Upper lobe of right lung (tissue), 1 donor: Measurements from ENCODE around the gene LIPH. TPM values are rescaled to one million over a fixed set of nuclear protein-coding genes. Genes with fewer than 3 reads are reported as not detected.

ENCODE experiments used
- ATAC-seq: fragments of 200-7000 bp; cut with Tn5 transposase; one replicate; pipeline ENCODE4 v1.9.1; 2020; ENCODE audit warnings: mild to moderate bottlenecking, moderate library complexity
- DNase-seq: peaks from one replicate; pipeline ENCODE4 v3.0.0-alpha.2; 2020
- H3K27ac ChIP-seq: fragments of 200-600 bp; one replicate; pipeline ENCODE4 v1.8.0; 2022
- H3K27me3 ChIP-seq: fragments of 200-600 bp; one replicate; pipeline ENCODE4 v1.8.0; 2022; ENCODE audit warnings: mild to moderate bottlenecking
- H3K36me3 ChIP-seq: fragments of 200-600 bp; one replicate; pipeline ENCODE4 v1.8.0; 2022
- H3K4me1 ChIP-seq: fragments of 200-600 bp; one replicate; pipeline ENCODE4 v1.8.0; 2022
- H3K4me3 ChIP-seq: fragments of 200-600 bp; one replicate; pipeline ENCODE4 v1.8.0; 2022; ENCODE audit warnings: mild to moderate bottlenecking
- H3K9me3 ChIP-seq: fragments of 200-600 bp; one replicate; pipeline ENCODE4 v1.8.0; 2022
- intact Hi-C: fragments of 100-400 bp; cut with DNase I; formaldehyde crosslinking; loops from one replicate; pipeline ENCODE4 v1.11.0; 2022
- total RNA-seq: library from RNA; stranded (reverse); fragmentation: NEBNext Ultra II Directional; extraction: Animal tissue kit (Norgen Biotek cat#: 25700); gene quantifications from one replicate; pipeline ENCODE4 v1.2.1, GENCODE V29; 2021
- TF ChIP-seq, protein P1 (sequence below): fragments of 200-600 bp; IDR thresholded peaks from one replicate; pipeline ENCODE4 v1.8.0; 2022; ENCODE audit warnings: antibody characterized with exemption
- donor health status: DM: no; HTN: yes; CAD: no; lungs with severe emphysema.

LIPH gene
- total RNA-seq, 1 donor from 2014 or later: 38.0 TPM

GRCh38 chr3:185498503-185499396, 53.6 kb downstream of the LIPH start, which contains the start of gene TMEM41A:
TSS of gene TMEM41A (minus strand) at chr3:185499035. CDS start at chr3:185498961, 74 bp downstream.
- peak; percentile 98 for DNase-seq
- intact Hi-C loops: no loop called here
- ATAC-seq: peak; percentile 99

GRCh38 chr3:185490241-185490640, 62.1 kb downstream of the LIPH start:
- no peak for DNase-seq
- Histone ChIP-seq H3K4me3 (no peak overlapping the region), H3K27me3 (no peaks in the 10 kb centered on the region), H3K27ac (no peak overlapping the region), H3K36me3 (peaks cover 49% of the 10 kb centered on the region), H3K9me3 (no peaks in the 10 kb centered on the region), H3K4me1 (no peaks in the 10 kb centered on the region)
- TF ChIP-seq, protein P1, sequence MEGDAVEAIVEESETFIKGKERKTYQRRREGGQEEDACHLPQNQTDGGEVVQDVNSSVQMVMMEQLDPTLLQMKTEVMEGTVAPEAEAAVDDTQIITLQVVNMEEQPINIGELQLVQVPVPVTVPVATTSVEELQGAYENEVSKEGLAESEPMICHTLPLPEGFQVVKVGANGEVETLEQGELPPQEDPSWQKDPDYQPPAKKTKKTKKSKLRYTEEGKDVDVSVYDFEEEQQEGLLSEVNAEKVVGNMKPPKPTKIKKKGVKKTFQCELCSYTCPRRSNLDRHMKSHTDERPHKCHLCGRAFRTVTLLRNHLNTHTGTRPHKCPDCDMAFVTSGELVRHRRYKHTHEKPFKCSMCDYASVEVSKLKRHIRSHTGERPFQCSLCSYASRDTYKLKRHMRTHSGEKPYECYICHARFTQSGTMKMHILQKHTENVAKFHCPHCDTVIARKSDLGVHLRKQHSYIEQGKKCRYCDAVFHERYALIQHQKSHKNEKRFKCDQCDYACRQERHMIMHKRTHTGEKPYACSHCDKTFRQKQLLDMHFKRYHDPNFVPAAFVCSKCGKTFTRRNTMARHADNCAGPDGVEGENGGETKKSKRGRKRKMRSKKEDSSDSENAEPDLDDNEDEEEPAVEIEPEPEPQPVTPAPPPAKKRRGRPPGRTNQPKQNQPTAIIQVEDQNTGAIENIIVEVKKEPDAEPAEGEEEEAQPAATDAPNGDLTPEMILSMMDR: no peak
- intact Hi-C loops: no loop called here
- no peak for ATAC-seq

More at GRCh38 chr3:185498503-185499396, 53.6 kb downstream of the LIPH start, which contains the start of gene TMEM41A:
- Histone ChIP-seq H3K4me3 (peak within 1 kb of the TSS; percentile 78), H3K36me3 (peaks cover 29% of the 10 kb centered on the region), H3K27ac (peak within 1 kb of the TSS; percentile 90), H3K27me3 (no peaks in the 10 kb centered on the region), H3K4me1 (peaks cover 11% of the 10 kb centered on the region), H3K9me3 (no peaks in the 10 kb centered on the region)
- TF ChIP-seq, protein P1: no peak

DNA sequence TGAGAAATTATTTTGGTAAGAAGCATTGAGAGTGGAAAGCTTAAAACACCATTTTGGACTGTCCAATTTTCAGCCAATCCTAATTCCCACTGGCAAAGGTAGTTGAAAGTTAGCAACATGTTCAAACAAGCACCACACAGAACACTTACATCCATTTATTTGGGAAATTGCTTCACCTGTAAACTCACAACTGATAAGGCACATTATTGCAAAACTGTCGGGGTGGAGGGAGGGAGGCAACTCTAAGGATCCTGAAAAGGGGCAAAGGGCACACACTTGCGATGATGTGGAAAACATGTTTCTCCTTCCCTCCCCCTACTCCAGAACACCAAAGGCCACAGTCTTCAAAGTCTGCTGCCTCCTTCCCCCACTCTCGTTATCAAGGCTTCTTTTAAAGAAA, 62.9 kb downstream of the LIPH start:
- DNase-seq: no peak
- intact Hi-C loops: no loop called here
- no peaks in the 10 kb centered on the region for H3K27me3 ChIP-seq
- H3K4me1 ChIP-seq: no peaks in the 10 kb centered on the region
- H3K36me3 ChIP-seq: peaks cover 43% of the 10 kb centered on the region
- TF ChIP-seq, protein P1: no peak
- no peaks in the 10 kb centered on the region for H3K9me3 ChIP-seq
- peak; percentile 79 for ATAC-seq
- H3K27ac ChIP-seq: no peak overlapping the region
- no peak overlapping the region for H3K4me3 ChIP-seq

DNA sequence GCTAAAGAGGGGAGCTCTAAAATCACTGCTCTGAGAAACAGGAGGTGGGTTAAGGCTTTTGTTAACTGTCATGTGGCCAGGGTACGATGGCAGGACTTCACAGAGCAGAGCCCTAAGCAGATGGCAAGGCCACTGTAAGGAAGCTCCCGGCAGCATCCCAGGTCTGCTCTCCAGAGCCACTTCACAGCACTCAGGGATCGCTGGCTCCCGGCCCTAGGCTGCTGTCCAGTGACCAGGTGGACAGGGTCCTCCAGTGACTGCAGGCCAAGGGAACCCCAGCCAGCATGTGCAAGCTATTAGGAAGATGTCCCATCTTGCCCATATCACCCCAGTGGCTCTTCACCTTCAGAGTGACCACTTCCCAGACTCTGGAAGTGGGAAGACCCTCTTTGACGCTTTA, 63.9 kb downstream of the LIPH start:
- intact Hi-C loops: no loop called here
- TF ChIP-seq, protein P1: no peak
- peaks cover 33% of the 10 kb centered on the region for H3K36me3 ChIP-seq
- no peaks in the 10 kb centered on the region for H3K9me3 ChIP-seq
- no peaks in the 10 kb centered on the region for H3K4me1 ChIP-seq
- H3K27ac ChIP-seq: no peak overlapping the region
- no peaks in the 10 kb centered on the region for H3K27me3 ChIP-seq
- DNase-seq (peak; percentile 68), ATAC-seq (peak; percentile 49)
- no peak overlapping the region for H3K4me3 ChIP-seq

DNA sequence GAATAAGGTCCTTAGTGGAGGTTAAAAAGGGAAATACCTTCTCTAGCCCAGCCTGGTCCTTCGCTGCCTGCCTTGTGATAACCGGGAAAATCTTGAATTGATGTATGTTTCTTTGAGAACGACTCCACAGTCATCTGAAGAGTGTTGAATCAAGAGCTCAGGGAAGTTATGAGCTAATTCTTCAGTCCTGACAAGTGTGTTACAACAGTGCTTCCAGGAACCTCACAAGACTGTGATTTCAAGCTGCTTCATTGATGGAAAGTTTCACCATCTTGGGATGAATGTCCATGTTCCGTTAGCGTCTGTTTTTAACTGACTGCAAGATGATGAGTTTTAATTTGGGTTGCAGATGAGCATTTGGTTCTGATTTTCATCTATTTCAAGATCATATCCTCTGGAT, 66.0 kb downstream of the LIPH start:
- TF ChIP-seq, protein P1: no peak
- Histone ChIP-seq H3K36me3 (peaks cover 35% of the 10 kb centered on the region), H3K27ac (no peak overlapping the region), H3K9me3 (no peaks in the 10 kb centered on the region), H3K27me3 (no peaks in the 10 kb centered on the region), H3K4me1 (no peaks in the 10 kb centered on the region), H3K4me3 (no peak overlapping the region)
- ATAC-seq: peak; percentile 65
- intact Hi-C loops: no loop called here
- no peak for DNase-seq
